MM.1S (cell line): ENCODE data around the gene ZNRF1.

Experiments
- CTCF ChIP-seq: fragments of 300-600 bp; sonication (generic); IDR thresholded peaks from 2 replicates; pipeline ENCODE4 v1.5.1; 2016; ENCODE audit warnings: antibody characterized with exemption, low read length, mixed read lengths
- EZH2 ChIP-seq: fragments of 300-600 bp; sonication (generic); optimal IDR thresholded peaks from 2 replicates; pipeline ENCODE3; 2017; ENCODE audit warnings: low read depth, mild to moderate bottlenecking, antibody characterized with exemption, low read length, mixed read lengths

- TF ChIP-seq CTCF (no peak), EZH2 (no peak)
Measured at GRCh38 chr16:75042426-75043174, 43.8 kb downstream of the ZNRF1 start.
